ENCODE results near the gene FRS2.

Gene FRS2

GRCh38 chr12:69467366-69467765, 2.8 kb upstream of the FRS2 start:
- DNase-seq = no peak

- DNase-seq = no peak
Observed at GRCh38 chr12:69468237-69469026, 1.8 kb upstream of the FRS2 start.

GRCh38 chr12:69469854-69470188, 367 bp upstream of the FRS2 start:
- DNase-seq = no peak

- DNase-seq = no peak
Observed at GRCh38 chr12:69471076-69471430, 865 bp downstream of the FRS2 start.

GRCh38 chr12:69471667-69472385, 1.6 kb downstream of the FRS2 start:
- DNase-seq = no peak

- DNase-seq = no peak
Observed at GRCh38 chr12:69473262-69473661, 3.1 kb downstream of the FRS2 start.

- no peak for DNase-seq
Observed at GRCh38 chr12:69474456-69474855, 4.3 kb downstream of the FRS2 start.

GRCh38 chr12:69475237-69475975, 5.2 kb downstream of the FRS2 start:
- DNase-seq = no peak

GRCh38 chr12:69476276-69477017, 6.3 kb downstream of the FRS2 start:
- DNase-seq = no peak

GRCh38 chr12:69479675-69480074, 9.5 kb downstream of the FRS2 start:
- no peak for DNase-seq

- DNase-seq = no peak
Observed at GRCh38 chr12:69480698-69481097, 10.5 kb downstream of the FRS2 start.

GRCh38 chr12:69481133-69481532, 10.9 kb downstream of the FRS2 start:
- DNase-seq = no peak

- no peak for DNase-seq
Observed at GRCh38 chr12:69483700-69484099, 13.5 kb downstream of the FRS2 start.

- no peak for DNase-seq
Observed at GRCh38 chr12:69484428-69484827, 14.2 kb downstream of the FRS2 start.

GRCh38 chr12:69490920-69491643, 20.9 kb downstream of the FRS2 start:
- DNase-seq = no peak

GRCh38 chr12:69492739-69493138, 22.6 kb downstream of the FRS2 start:
- no peak for DNase-seq

GRCh38 chr12:69495071-69495470, 24.9 kb downstream of the FRS2 start:
- no peak for DNase-seq

- no peak for DNase-seq
Observed at GRCh38 chr12:69497308-69498026, 27.3 kb downstream of the FRS2 start.

GRCh38 chr12:69500631-69501030, 30.4 kb downstream of the FRS2 start:
- DNase-seq = no peak

GRCh38 chr12:69501154-69501895, 31.1 kb downstream of the FRS2 start:
- no peak for DNase-seq

All from NCI-H345 (cell line).